Measurements from ENCODE around the gene PGA5.
"Not testable (repeated sequence)": the region's sequence is repeated elsewhere in the genome, so short reads cannot be mapped to it uniquely, and the experiment has no call there.

Gene PGA5

DNA sequence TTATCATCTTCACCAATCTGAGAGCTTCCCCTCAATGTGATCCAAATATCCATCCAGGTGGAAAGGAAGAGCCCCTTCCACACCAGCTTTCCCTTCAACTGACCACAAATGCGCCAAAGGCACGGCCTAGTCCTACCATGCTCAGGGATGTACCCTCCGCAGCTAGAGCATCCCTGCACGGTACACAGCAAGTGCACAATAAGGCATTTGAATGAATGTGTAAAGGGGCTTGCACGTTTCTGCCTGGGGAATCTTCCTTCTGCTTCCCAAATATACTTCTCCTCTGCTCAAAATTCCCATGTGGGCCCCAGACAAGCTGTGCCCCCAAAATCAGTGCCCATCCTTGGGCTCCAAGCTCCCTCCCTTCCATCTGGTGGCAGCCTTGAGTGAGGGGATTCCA is 22.0 kb upstream of the PGA5 start:
- not testable (repeated sequence) for DNase-seq (ENCODE audit: extremely low read depth, insufficient read length); H3K27me3 ChIP-seq (replicated peaks; ENCODE audit: control insufficient read depth, insufficient read depth, low read length); H3K36me3 ChIP-seq (ENCODE audit: control insufficient read depth, insufficient read depth, low read length); H3K4me3 ChIP-seq (replicated peaks; ENCODE audit: low read depth, low read length)

DNA sequence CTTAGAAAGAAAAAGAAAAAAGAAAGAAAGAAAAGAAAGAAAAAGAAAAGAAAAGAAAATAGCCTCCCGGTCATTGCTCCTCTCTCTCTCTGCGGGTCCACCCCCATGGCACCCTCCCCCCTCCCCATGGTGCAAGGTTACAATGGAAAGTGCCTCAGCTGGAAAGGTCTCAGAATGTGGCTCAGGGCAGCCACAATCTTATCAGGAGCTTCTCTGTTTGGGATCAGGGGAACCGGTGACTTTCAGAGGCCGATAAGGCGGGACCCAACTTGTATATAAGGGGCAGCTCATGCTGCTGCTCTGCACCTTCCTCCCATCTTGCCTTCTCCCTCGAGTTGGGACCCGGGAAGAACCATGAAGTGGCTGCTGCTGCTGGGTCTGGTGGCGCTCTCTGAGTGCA is 18.9 kb upstream of the PGA5 start, which contains the start of gene PGA4:
Gene PGA4 (plus strand): TSS at position 301 of the 400 bp plus-strand sequence. CDS start 54 bp downstream, at position 355.
- not testable (repeated sequence) for H3K4me3 ChIP-seq (replicated peaks; ENCODE audit: low read depth, low read length); H3K36me3 ChIP-seq (ENCODE audit: control insufficient read depth, insufficient read depth, low read length); H3K27me3 ChIP-seq (replicated peaks; ENCODE audit: control insufficient read depth, insufficient read depth, low read length); DNase-seq (ENCODE audit: extremely low read depth, insufficient read length)

DNA sequence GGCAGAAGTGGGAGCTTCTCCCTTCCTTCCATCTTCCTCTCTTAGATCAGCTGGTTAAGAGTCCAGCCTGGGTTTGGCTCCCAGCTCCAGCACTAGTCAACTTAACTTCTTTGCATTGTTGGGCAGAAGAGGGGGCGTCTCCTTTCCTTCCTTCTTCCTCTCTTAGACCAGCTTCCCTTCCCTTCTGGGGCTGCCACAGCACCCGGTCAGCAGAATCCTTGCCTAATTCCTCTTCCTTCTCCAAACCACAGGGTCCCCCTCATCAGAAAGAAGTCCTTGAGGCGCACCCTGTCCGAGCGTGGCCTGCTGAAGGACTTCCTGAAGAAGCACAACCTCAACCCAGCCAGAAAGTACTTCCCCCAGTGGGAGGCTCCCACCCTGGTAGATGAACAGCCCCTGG is 18.3 kb upstream of the PGA5 start:
- not testable (repeated sequence) for H3K27me3 ChIP-seq (replicated peaks; ENCODE audit: control insufficient read depth, insufficient read depth, low read length); DNase-seq (ENCODE audit: extremely low read depth, insufficient read length); H3K4me3 ChIP-seq (replicated peaks; ENCODE audit: low read depth, low read length); H3K36me3 ChIP-seq (ENCODE audit: control insufficient read depth, insufficient read depth, low read length)

DNA sequence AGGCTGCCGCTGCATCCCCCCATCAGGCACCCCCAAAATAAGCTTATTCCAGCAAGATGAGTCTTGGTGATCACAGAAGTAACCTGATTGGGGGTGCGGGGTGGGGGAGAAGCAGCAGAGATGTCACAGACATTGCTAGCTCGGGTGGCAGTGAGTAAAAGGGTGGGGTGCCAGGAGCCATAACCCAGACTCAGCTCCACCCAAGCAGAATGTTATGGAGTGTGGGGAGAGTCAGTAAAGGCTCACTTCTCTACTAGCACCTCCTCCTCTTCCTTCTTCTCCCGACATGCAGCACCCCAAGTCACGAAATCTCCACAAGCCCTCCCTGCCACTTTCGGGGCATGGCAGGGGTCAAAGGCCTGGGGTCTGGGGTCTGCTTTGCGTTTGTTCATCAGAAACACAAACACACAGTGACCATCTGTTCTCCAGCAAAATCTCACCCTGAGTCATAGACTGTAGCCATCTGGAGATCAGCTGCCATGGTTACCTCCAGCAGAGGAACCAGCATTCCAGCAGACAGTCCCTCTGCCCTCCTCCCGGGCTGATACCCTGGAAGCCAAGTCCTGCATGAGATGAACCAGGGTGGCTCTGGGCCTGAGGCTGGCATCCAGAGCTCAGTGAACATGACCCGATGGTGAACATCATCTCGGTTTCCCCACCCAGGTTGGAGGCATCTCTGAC is 14.4 kb upstream of the PGA5 start:
- H3K4me3 ChIP-seq (replicated peaks; ENCODE audit: low read depth, low read length); DNase-seq (ENCODE audit: extremely low read depth, insufficient read length); H3K27me3 ChIP-seq (replicated peaks; ENCODE audit: control insufficient read depth, insufficient read depth, low read length); H3K36me3 ChIP-seq (ENCODE audit: control insufficient read depth, insufficient read depth, low read length): not testable (repeated sequence)

DNA sequence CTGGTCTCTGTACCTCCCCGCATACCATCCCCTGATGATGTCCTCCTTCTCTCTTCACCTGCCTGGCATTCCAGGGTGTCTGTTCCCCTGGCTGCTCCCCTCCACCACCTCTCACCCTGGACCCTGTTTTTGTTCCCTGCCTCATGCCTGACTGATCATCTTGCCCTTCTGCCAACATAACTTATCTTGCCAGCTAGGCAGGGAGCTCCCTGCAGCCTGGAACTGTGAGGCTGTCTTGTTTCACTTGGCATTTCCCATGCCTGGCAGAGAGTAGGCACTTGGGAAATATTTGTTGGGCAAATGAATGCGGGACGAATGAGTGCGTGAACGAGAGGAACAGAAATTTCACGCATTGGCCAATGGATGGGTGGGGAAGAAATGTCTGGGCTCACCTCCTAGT is 11.5 kb upstream of the PGA5 start:
- H3K27me3 ChIP-seq (replicated peaks; ENCODE audit: control insufficient read depth, insufficient read depth, low read length); H3K4me3 ChIP-seq (replicated peaks; ENCODE audit: low read depth, low read length); DNase-seq (ENCODE audit: extremely low read depth, insufficient read length); H3K36me3 ChIP-seq (ENCODE audit: control insufficient read depth, insufficient read depth, low read length): not testable (repeated sequence)

DNA sequence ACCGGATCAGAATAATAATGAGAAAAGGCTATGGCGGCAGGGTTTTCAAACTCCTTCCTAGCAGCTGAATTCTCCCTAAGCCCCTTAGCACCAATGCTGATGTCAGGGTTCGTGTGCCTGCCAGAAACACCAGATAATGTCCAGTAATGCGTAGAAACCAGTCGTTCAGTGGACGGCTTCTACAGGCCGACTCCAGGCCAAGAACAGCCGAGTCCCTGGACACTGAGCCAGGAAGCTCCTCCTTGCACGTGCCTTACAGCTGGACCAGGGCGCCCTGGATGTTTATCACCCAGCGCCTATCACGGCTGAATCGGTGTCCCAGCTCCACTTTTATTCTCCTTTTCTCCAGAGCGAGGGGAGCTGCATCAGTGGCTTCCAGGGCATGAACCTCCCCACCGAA is 9.9 kb upstream of the PGA5 start:
- not testable (repeated sequence) for H3K4me3 ChIP-seq (replicated peaks; ENCODE audit: low read depth, low read length); H3K27me3 ChIP-seq (replicated peaks; ENCODE audit: control insufficient read depth, insufficient read depth, low read length); DNase-seq (ENCODE audit: extremely low read depth, insufficient read length); H3K36me3 ChIP-seq (ENCODE audit: control insufficient read depth, insufficient read depth, low read length)

DNA sequence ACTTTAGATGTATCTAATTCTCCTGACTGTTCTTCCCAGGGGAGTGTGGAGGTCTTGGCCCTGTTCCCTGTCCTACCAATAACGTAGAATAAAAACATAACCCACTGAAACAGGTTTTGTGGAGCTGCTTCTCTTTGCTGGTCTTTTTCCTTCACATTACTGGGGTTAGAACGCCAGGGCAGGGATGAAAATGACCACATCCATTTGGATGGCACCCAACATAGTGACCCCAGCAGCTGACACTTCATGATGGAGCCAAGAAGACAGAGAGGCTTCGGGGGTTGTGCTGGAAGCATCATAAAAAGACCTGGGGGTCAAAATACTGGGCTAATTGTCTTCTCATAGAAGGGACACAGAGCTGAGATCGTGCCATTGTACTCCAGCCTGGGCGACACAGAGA is 9.4 kb upstream of the PGA5 start:
- H3K4me3 ChIP-seq (replicated peaks; ENCODE audit: low read depth, low read length); DNase-seq (ENCODE audit: extremely low read depth, insufficient read length); H3K36me3 ChIP-seq (ENCODE audit: control insufficient read depth, insufficient read depth, low read length); H3K27me3 ChIP-seq (replicated peaks; ENCODE audit: control insufficient read depth, insufficient read depth, low read length): not testable (repeated sequence)

DNA sequence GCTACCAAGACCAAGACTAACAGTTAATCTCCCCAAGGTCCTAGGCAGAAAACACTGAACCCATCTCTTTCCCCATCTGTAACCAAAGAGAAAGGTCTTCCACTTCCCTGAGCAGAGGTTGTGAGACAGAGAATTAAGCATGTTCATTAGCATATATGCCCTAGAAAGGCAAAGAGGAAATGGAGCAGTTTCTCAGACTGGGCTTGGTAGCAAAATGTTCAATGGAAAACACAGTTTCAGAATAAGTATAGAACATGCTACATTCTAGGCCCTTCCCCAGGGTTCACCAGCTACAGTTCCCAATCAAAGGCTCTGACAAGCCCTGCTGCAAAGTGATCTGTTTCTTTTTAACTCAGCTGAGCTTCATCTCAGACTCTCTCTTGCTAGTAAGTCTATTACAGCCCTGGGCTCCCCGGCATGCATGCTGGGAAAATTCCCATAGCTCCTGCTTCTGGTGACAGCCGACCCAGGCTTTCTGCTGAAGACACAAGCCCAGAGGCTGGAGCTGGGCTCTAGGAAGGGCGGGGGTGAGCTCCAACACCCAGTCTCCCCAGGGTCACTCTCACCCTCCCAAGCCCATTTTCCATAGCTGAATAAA is 8.3 kb upstream of the PGA5 start:
- H3K36me3 ChIP-seq (ENCODE audit: control insufficient read depth, insufficient read depth, low read length); DNase-seq (ENCODE audit: extremely low read depth, insufficient read length); H3K27me3 ChIP-seq (replicated peaks; ENCODE audit: control insufficient read depth, insufficient read depth, low read length); H3K4me3 ChIP-seq (replicated peaks; ENCODE audit: low read depth, low read length): not testable (repeated sequence)

DNA sequence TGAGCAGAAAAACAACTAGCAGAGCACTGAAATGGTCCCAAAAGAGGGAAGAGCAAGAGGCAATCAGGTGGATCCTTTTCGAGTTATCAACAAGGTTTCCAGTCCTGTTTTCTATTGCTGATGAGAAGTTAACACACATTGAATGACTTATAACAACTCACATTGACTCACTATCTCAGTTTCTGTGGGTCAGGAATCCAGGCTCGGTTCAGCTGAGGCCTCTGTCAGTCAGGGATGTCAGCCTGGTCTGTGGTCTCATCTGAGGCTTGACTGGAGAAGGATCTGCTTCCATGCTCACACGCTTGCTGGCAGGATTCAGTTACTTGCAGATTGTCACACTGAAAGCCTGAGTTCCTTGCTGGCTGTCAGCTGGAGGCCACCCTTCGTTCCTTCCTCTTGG is 3.8 kb upstream of the PGA5 start:
- not testable (repeated sequence) for DNase-seq (ENCODE audit: extremely low read depth, insufficient read length); H3K4me3 ChIP-seq (replicated peaks; ENCODE audit: low read depth, low read length); H3K27me3 ChIP-seq (replicated peaks; ENCODE audit: control insufficient read depth, insufficient read depth, low read length); H3K36me3 ChIP-seq (ENCODE audit: control insufficient read depth, insufficient read depth, low read length)

DNA sequence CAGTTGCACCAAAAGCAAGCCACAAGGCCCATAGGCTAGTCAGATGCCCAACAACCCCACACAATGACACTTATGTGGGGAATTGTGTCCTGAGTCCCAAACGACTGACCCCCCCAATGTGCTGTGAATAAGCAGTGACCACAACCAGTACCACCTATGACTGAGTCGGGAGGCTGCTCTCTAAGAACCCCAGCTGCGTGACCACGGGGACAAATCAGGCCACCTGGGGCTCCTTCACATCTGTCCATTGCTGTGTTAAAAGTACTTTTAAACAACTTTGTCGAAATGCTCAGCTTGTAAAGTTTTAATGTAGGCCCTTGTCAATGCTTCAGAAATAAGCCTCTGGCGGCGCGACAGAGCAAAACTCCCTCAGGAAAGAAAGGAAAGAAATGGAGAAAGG is 687 bp upstream of the PGA5 start:
- DNase-seq (ENCODE audit: extremely low read depth, insufficient read length); H3K27me3 ChIP-seq (replicated peaks; ENCODE audit: control insufficient read depth, insufficient read depth, low read length); H3K4me3 ChIP-seq (replicated peaks; ENCODE audit: low read depth, low read length); H3K36me3 ChIP-seq (ENCODE audit: control insufficient read depth, insufficient read depth, low read length): not testable (repeated sequence)

DNA sequence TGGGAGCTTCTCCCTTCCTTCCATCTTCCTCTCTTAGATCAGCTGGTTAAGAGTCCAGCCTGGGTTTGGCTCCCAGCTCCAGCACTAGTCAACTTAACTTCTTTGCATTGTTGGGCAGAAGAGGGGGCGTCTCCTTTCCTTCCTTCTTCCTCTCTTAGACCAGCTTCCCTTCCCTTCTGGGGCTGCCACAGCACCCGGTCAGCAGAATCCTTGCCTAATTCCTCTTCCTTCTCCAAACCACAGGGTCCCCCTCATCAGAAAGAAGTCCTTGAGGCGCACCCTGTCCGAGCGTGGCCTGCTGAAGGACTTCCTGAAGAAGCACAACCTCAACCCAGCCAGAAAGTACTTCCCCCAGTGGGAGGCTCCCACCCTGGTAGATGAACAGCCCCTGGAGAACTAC is 551 bp downstream of the PGA5 start:
- H3K4me3 ChIP-seq (replicated peaks; ENCODE audit: low read depth, low read length); H3K27me3 ChIP-seq (replicated peaks; ENCODE audit: control insufficient read depth, insufficient read depth, low read length); H3K36me3 ChIP-seq (ENCODE audit: control insufficient read depth, insufficient read depth, low read length); DNase-seq (ENCODE audit: extremely low read depth, insufficient read length): not testable (repeated sequence)

DNA sequence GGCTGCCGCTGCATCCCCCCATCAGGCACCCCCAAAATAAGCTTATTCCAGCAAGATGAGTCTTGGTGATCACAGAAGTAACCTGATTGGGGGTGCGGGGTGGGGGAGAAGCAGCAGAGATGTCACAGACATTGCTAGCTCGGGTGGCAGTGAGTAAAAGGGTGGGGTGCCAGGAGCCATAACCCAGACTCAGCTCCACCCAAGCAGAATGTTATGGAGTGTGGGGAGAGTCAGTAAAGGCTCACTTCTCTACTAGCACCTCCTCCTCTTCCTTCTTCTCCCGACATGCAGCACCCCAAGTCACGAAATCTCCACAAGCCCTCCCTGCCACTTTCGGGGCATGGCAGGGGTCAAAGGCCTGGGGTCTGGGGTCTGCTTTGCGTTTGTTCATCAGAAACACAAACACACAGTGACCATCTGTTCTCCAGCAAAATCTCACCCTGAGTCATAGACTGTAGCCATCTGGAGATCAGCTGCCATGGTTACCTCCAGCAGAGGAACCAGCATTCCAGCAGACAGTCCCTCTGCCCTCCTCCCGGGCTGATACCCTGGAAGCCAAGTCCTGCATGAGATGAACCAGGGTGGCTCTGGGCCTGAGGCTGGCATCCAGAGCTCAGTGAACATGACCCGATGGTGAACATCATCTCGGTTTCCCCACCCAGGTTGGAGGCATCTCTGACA is 4.4 kb downstream of the PGA5 start:
- not testable (repeated sequence) for H3K4me3 ChIP-seq (replicated peaks; ENCODE audit: low read depth, low read length); H3K36me3 ChIP-seq (ENCODE audit: control insufficient read depth, insufficient read depth, low read length); H3K27me3 ChIP-seq (replicated peaks; ENCODE audit: control insufficient read depth, insufficient read depth, low read length); DNase-seq (ENCODE audit: extremely low read depth, insufficient read length)

DNA sequence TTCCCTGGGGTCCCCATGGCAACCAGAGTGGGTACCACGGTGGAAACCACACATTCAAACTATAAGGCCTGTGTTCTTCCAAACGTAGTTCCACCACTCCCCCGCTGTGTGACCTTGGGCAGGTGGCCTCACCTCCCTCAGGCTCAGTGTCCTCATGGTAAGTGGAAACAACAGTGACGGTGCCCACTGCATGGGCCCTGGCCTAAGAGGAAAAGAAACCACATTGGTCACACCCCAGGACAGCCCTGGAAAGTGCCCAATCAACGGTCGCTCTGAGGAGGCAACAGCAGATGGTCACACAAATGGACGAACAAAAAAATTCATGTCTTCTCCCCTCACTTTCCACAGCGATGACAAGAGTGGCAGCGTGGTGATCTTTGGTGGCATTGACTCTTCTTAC is 7.1 kb downstream of the PGA5 start:
- not testable (repeated sequence) for H3K4me3 ChIP-seq (replicated peaks; ENCODE audit: low read depth, low read length); H3K27me3 ChIP-seq (replicated peaks; ENCODE audit: control insufficient read depth, insufficient read depth, low read length); DNase-seq (ENCODE audit: extremely low read depth, insufficient read length); H3K36me3 ChIP-seq (ENCODE audit: control insufficient read depth, insufficient read depth, low read length)

DNA sequence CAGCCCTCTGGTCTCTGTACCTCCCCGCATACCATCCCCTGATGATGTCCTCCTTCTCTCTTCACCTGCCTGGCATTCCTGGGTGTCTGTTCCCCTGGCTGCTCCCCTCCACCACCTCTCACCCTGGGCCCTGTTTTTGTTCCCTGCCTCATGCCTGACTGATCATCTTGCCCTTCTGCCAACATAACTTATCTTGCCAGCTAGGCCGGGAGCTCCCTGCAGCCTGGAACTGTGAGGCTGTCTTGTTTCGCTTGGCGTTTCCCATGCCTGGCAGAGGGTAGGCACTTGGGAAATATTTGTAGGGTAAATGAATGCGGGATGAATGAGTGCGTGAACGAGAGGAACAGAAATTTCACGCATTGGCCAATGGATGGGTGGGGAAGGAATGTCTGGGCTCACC is 8.2 kb downstream of the PGA5 start:
- not testable (repeated sequence) for H3K36me3 ChIP-seq (ENCODE audit: control insufficient read depth, insufficient read depth, low read length); DNase-seq (ENCODE audit: extremely low read depth, insufficient read length); H3K27me3 ChIP-seq (replicated peaks; ENCODE audit: control insufficient read depth, insufficient read depth, low read length); H3K4me3 ChIP-seq (replicated peaks; ENCODE audit: low read depth, low read length)

Measured in GM06990 (cell line).